ENCODE data around the gene EXOSC10.

DNA sequence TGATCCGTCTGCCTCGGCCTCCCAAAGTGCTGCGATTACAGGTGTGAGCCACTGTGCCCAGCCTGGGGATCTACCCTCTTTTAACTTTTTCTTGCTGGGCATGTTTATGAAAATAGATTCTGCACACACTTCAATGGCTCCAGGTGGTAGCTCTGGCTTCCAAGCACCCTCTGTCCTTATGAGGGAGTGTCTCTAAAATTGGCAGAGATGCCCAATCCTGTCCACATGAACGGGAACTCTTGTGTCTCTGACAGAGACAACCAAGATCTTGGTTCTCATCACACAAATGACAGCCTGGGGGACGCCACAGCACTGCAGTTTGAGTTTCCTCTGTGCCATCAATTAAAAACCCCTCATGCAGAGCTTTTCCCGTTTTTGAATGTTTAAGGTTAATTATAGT, 46.1 kb upstream of the EXOSC10 start:
- TF ChIP-seq POLR2A (IDR thresholded peaks at IDR 0.05; ENCODE audit: extremely low read depth, insufficient read length) = no peak
- TF ChIP-seq, protein P1, sequence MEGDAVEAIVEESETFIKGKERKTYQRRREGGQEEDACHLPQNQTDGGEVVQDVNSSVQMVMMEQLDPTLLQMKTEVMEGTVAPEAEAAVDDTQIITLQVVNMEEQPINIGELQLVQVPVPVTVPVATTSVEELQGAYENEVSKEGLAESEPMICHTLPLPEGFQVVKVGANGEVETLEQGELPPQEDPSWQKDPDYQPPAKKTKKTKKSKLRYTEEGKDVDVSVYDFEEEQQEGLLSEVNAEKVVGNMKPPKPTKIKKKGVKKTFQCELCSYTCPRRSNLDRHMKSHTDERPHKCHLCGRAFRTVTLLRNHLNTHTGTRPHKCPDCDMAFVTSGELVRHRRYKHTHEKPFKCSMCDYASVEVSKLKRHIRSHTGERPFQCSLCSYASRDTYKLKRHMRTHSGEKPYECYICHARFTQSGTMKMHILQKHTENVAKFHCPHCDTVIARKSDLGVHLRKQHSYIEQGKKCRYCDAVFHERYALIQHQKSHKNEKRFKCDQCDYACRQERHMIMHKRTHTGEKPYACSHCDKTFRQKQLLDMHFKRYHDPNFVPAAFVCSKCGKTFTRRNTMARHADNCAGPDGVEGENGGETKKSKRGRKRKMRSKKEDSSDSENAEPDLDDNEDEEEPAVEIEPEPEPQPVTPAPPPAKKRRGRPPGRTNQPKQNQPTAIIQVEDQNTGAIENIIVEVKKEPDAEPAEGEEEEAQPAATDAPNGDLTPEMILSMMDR (IDR thresholded peaks at IDR 0.05; ENCODE audit: low read depth, low read length) = no peak
- TF ChIP-seq, protein P2, sequence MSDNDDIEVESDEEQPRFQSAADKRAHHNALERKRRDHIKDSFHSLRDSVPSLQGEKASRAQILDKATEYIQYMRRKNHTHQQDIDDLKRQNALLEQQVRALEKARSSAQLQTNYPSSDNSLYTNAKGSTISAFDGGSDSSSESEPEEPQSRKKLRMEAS (IDR thresholded peaks at IDR 0.05; ENCODE audit: low read depth, low read length) = no peak
- TF ChIP-seq MYC (IDR thresholded peaks at IDR 0.05; ENCODE audit: low read depth, low read length) = no peak

Data from NB4 (cell line).